Upper lobe of left lung (tissue), 6 donors: Measurements from ENCODE around the gene SLC8A2. TPM values are rescaled to one million over a fixed set of nuclear protein-coding genes. Genes with fewer than 3 reads are reported as not detected.

Experiments used
- ATAC-seq, 2 donors: fragments of 200-7000 bp; cut with Tn5 transposase; one replicate each; pipeline ENCODE4 v1.9.1; 2022; ENCODE audit warnings: mild to moderate bottlenecking in 2 of 2, moderate library complexity in 2 of 2; ENCODE audit not compliant: low FRiP score in 2 of 2
- DNase-seq, 2 donors: peaks; one replicate each; pipeline ENCODE4 v3.0.0-alpha.2; 2019 to 2020
- H3K27ac ChIP-seq, 4 donors: fragments of 200-600 bp; sonication (generic); one replicate each; pipeline ENCODE4 v1.5.1; 2016 to 2019
- H3K27me3 ChIP-seq, 4 donors: fragments of 200-600 bp; sonication (generic); one replicate each; pipeline ENCODE4 v1.5.1; 2017 to 2019
- H3K36me3 ChIP-seq, 4 donors: fragments of 200-600 bp; sonication (generic); one replicate each; pipeline ENCODE4 v1.5.1; 2016 to 2019
- H3K4me1 ChIP-seq, 4 donors: fragments of 200-600 bp; sonication (generic); one replicate each; pipeline ENCODE4 v1.5.1; 2018 to 2019
- H3K4me3 ChIP-seq, 4 donors: fragments of 200-600 bp; sonication (generic); one replicate each; pipeline ENCODE4 v1.5.1; 2017 to 2019; ENCODE audit warnings: mild to moderate bottlenecking in 2 of 4, moderate library complexity in 1 of 4
- H3K9me3 ChIP-seq, 4 donors: fragments of 200-600 bp; sonication (generic); one replicate each; pipeline ENCODE4 v1.5.1; 2018 to 2019
- CTCF ChIP-seq, 6 experiments: fragments of 450-650 bp in 4 of 6; fragments of 200-600 bp in 2 of 6; sonication (generic) in 2 of 6; IDR thresholded peaks; one replicate each; pipeline ENCODE4 v1.5.1; 2016 to 2019; ENCODE audit warnings: antibody characterized with exemption in 6 of 6
- EP300 ChIP-seq, 4 donors: sonication (generic); formaldehyde crosslinking; IDR thresholded peaks; one replicate each; pipeline ENCODE4 v1.5.1; 2017; ENCODE audit warnings: antibody characterized with exemption in 4 of 4, control low read depth in 2 of 4
- POLR2A ChIP-seq, 4 donors: fragments of 450-650 bp; IDR thresholded peaks; one replicate each; pipeline ENCODE4 v1.5.1; 2016 to 2017; ENCODE audit warnings: antibody characterized with exemption in 4 of 4, mild to moderate bottlenecking in 2 of 4
- POLR2AphosphoS5 ChIP-seq, 2 donors: sonication (generic); formaldehyde crosslinking; IDR thresholded peaks; one replicate each; pipeline ENCODE4 v1.5.1; 2017; ENCODE audit warnings: antibody characterized with exemption in 2 of 2
- WGBS, 2 donors: methylation state at CpG; one replicate each; pipeline ENCODE4 v1.1.5; 2017 to 2018; 5-methylcytosine and 5-hydroxymethylcytosine counted together
- total RNA-seq, 6 donors: library from RNA; depleted of rRNA in 4 of 6; stranded (reverse); fragments of >200 nt in 4 of 6; gene quantifications; one replicate each; pipeline versions ENCODE4 v1.1.0 to v1.2.1, GENCODE V29; 2016 to 2021
- donor health status: DM: no; HTN: no; CAD: no; lungs with moderate emphysema.
- donor health status: DM: no; HTN: yes; CAD: no; lungs with severe emphysema.

SLC8A2 gene
- total RNA-seq, 6 donors from 2014 or later, result 0.11 to 0.64 (median 0.15) TPM; not detected in 3

- ATAC-seq, result no peak
- no peak for DNase-seq
- Histone ChIP-seq H3K27me3 (no peaks in the 10 kb centered on the region), H3K4me1 (no peaks in the 10 kb centered on the region), H3K36me3 (peaks cover 16 to 89% (median 72%) of the 10 kb centered on the region in 4 donors), H3K27ac (no peak overlapping the region), H3K9me3 (no peaks in the 10 kb centered on the region), H3K4me3 (no peak overlapping the region)
- TF ChIP-seq EP300 (IDR thresholded peaks at IDR 0.05), result no peak
- no peak for TF ChIP-seq POLR2A (IDR thresholded peaks at IDR 0.05)
- no peak for TF ChIP-seq CTCF (IDR thresholded peaks at IDR 0.05)
- TF ChIP-seq POLR2AphosphoS5 (IDR thresholded peaks at IDR 0.05), result no peak
- WGBS, 2 donors, result 81 to 90% methylated on average over 2 to 19 of the region's 23 CpGs
Observed at GRCh38 chr19:47492571-47493377, 21.1 kb upstream of the SLC8A2 start.

- Histone ChIP-seq H3K4me3 (no peak overlapping the region), H3K4me1 (no peaks in the 10 kb centered on the region), H3K36me3 (peaks cover 15 to 89% (median 69%) of the 10 kb centered on the region in 4 donors), H3K9me3 (no peaks in the 10 kb centered on the region), H3K27ac (no peak overlapping the region), H3K27me3 (no peaks in the 10 kb centered on the region)
- no peak for ATAC-seq
- WGBS, 2 donors, result 91 to 94% methylated on average over 11 to 14 of the region's 14 CpGs
- TF ChIP-seq POLR2A (IDR thresholded peaks at IDR 0.05) (no peak), EP300 (IDR thresholded peaks at IDR 0.05) (no peak), CTCF (IDR thresholded peaks at IDR 0.05) (no peak), POLR2AphosphoS5 (IDR thresholded peaks at IDR 0.05) (no peak)
- DNase-seq, result peak in 1 of 2 donors; percentile 72
Observed at GRCh38 chr19:47492137-47492533, 20.4 kb upstream of the SLC8A2 start.

- 84 to 92% methylated on average over 19 to 22 of the region's 22 CpGs for WGBS, 2 donors
- Histone ChIP-seq H3K27me3 (no peaks in the 10 kb centered on the region), H3K4me1 (no peaks in the 10 kb centered on the region), H3K9me3 (no peaks in the 10 kb centered on the region), H3K27ac (no peak overlapping the region), H3K36me3 (peaks cover 13 to 86% (median 65%) of the 10 kb centered on the region in 4 donors), H3K4me3 (no peak overlapping the region)
- DNase-seq, result no peak
- ATAC-seq, result no peak
- TF ChIP-seq CTCF (IDR thresholded peaks at IDR 0.05), result no peak
- no peak for TF ChIP-seq EP300 (IDR thresholded peaks at IDR 0.05)
- TF ChIP-seq POLR2A (IDR thresholded peaks at IDR 0.05), result no peak
- no peak for TF ChIP-seq POLR2AphosphoS5 (IDR thresholded peaks at IDR 0.05)
Observed at GRCh38 chr19:47491358-47492136, 19.9 kb upstream of the SLC8A2 start.

- no peaks in the 10 kb centered on the region for H3K4me1 ChIP-seq
- no peaks in the 10 kb centered on the region for H3K9me3 ChIP-seq
- DNase-seq (no peak), ATAC-seq (no peak)
- H3K27ac ChIP-seq, result no peak overlapping the region
- H3K27me3 ChIP-seq, result no peaks in the 10 kb centered on the region
- TF ChIP-seq CTCF (IDR thresholded peaks at IDR 0.05), result no peak
- no peak for TF ChIP-seq EP300 (IDR thresholded peaks at IDR 0.05)
- no peak for TF ChIP-seq POLR2AphosphoS5 (IDR thresholded peaks at IDR 0.05)
- no peak for TF ChIP-seq POLR2A (IDR thresholded peaks at IDR 0.05)
- H3K36me3 ChIP-seq, result peaks cover 13 to 80% (median 62%) of the 10 kb centered on the region in 4 donors
- no peak overlapping the region for H3K4me3 ChIP-seq
- WGBS, 2 donors, result 71 to 83% methylated on average over 1 to 3 of the region's 3 CpGs
Observed at GRCh38 chr19:47490847-47491246, 19.2 kb upstream of the SLC8A2 start.
